HL-60 (cell line): Measurements from ENCODE around the gene ERGIC1.

Source experiments
- CTCF ChIP-seq: IDR thresholded peaks from one replicate; pipeline ENCODE4 v1.5.1; 2011; ENCODE audit warnings: low read length, control low read depth, inconsistent platforms; ENCODE audit not compliant: insufficient read depth
- GABPA ChIP-seq: IDR thresholded peaks from 2 replicates; pipeline ENCODE4 v1.6.1; 2012; ENCODE audit warnings: low read depth
- POLR2AphosphoS5 ChIP-seq: IDR thresholded peaks from 2 replicates; pipeline ENCODE4 v1.6.1; 2012; ENCODE audit warnings: low read depth
- REST ChIP-seq: IDR thresholded peaks from 2 replicates; pipeline ENCODE4 v1.6.1; 2012; ENCODE audit warnings: low read depth; ENCODE audit not compliant: insufficient replicate concordance
- SPI1 ChIP-seq: IDR thresholded peaks from 2 replicates; pipeline ENCODE4 v1.6.1; 2012; ENCODE audit warnings: low read depth, mild to moderate bottlenecking, borderline replicate concordance

- no peak for TF ChIP-seq CTCF
- TF ChIP-seq POLR2AphosphoS5, result no peak
- TF ChIP-seq GABPA, result no peak
- no peak for TF ChIP-seq REST
- no peak for TF ChIP-seq SPI1
Observed at GRCh38 chr5:172789687-172790495, 44.2 kb upstream of the ERGIC1 start.
